HEK293 (cell line): Measurements from ENCODE around the gene LILRB3.

ENCODE experiments used
- GLI2 ChIP-seq: fragments of 450-650 bp; formaldehyde crosslinking; IDR thresholded peaks from 2 replicates; pipeline ENCODE4; 2017; ENCODE audit warnings: missing biosample characterization, missing genetic modification characterization, low read depth, borderline replicate concordance
- HOXD13 ChIP-seq: sonication (generic); formaldehyde crosslinking; IDR thresholded peaks from 2 replicates; pipeline ENCODE4 v1.8.0; 2022; ENCODE audit warnings: missing genetic modification reagents, borderline replicate concordance
- KLF8 ChIP-seq: fragments of 450-650 bp; formaldehyde crosslinking; IDR thresholded peaks from 2 replicates; pipeline ENCODE4 v1.5.1; 2016; ENCODE audit warnings: missing biosample characterization, missing genetic modification characterization
- KLF9 ChIP-seq: fragments of 450-650 bp; formaldehyde crosslinking; IDR thresholded peaks from 2 replicates; pipeline ENCODE4 v1.5.1; 2016; ENCODE audit warnings: missing biosample characterization, missing genetic modification characterization, low read depth
- MEIS1 ChIP-seq: sonication (generic); formaldehyde crosslinking; IDR thresholded peaks from 2 replicates; pipeline ENCODE4 v1.8.1; 2022; ENCODE audit warnings: missing genetic modification reagents, mild to moderate bottlenecking, borderline replicate concordance
- OVOL3 ChIP-seq: fragments of 450-650 bp; formaldehyde crosslinking; IDR thresholded peaks from 2 replicates; pipeline ENCODE4 v1.5.1; 2016; ENCODE audit warnings: missing biosample characterization, missing genetic modification characterization
- TCF7L2 ChIP-seq: IDR thresholded peaks from 2 replicates; pipeline ENCODE4 v1.6.1; 2011; ENCODE audit warnings: low read depth, mild to moderate bottlenecking, inconsistent platforms, low read length, moderate library complexity, borderline replicate concordance
- ZBTB1 ChIP-seq: fragments of 450-650 bp; formaldehyde crosslinking; IDR thresholded peaks from 2 replicates; pipeline ENCODE4 v1.5.1; 2016; ENCODE audit warnings: missing biosample characterization, missing genetic modification characterization
- ZBTB8A ChIP-seq: fragments of 450-650 bp; formaldehyde crosslinking; IDR thresholded peaks from 2 replicates; pipeline ENCODE4 v1.5.1; 2016; ENCODE audit warnings: missing biosample characterization, missing genetic modification characterization
- ZEB2 ChIP-seq: fragments of 450-650 bp; formaldehyde crosslinking; IDR thresholded peaks from 2 replicates; pipeline ENCODE4 v1.5.1; 2016; ENCODE audit warnings: missing biosample characterization, missing genetic modification characterization
- ZFP3 ChIP-seq: fragments of 450-650 bp; formaldehyde crosslinking; IDR thresholded peaks from 2 replicates; pipeline ENCODE4 v1.5.1; 2016; ENCODE audit warnings: low read depth, missing biosample characterization, missing genetic modification characterization
- ZNF223 ChIP-seq: fragments of 450-650 bp; formaldehyde crosslinking; IDR thresholded peaks from 2 replicates; pipeline ENCODE4 v1.5.1; 2016; ENCODE audit warnings: missing biosample characterization, missing genetic modification characterization
- ZNF266 ChIP-seq: fragments of 450-650 bp; formaldehyde crosslinking; IDR thresholded peaks from 2 replicates; pipeline ENCODE4 v1.5.1; 2016; ENCODE audit warnings: missing biosample characterization, missing genetic modification characterization, low read depth
- ZNF354C ChIP-seq: fragments of 450-650 bp; formaldehyde crosslinking; IDR thresholded peaks from 2 replicates; pipeline ENCODE4 v1.5.1; 2016; ENCODE audit warnings: missing biosample characterization, missing genetic modification characterization, low read depth, borderline replicate concordance
- ZNF423 ChIP-seq: fragments of 450-650 bp; formaldehyde crosslinking; IDR thresholded peaks from 2 replicates; pipeline ENCODE4 v1.5.1; 2016; ENCODE audit warnings: missing biosample characterization, missing genetic modification characterization
- ZNF433 ChIP-seq: fragments of 450-650 bp; formaldehyde crosslinking; IDR thresholded peaks from 2 replicates; pipeline ENCODE4 v1.5.1; 2016; ENCODE audit warnings: missing biosample characterization, missing genetic modification characterization, low read depth
- ZNF48 ChIP-seq: fragments of 450-650 bp; formaldehyde crosslinking; IDR thresholded peaks from 2 replicates; pipeline ENCODE4 v1.5.1; 2016; ENCODE audit warnings: missing biosample characterization, missing genetic modification characterization
- ZNF521 ChIP-seq: fragments of 450-650 bp; formaldehyde crosslinking; IDR thresholded peaks from 2 replicates; pipeline ENCODE4 v1.5.1; 2017; ENCODE audit warnings: missing biosample characterization, mild to moderate bottlenecking, missing genetic modification characterization
- ZNF555 ChIP-seq: fragments of 450-650 bp; formaldehyde crosslinking; conservative IDR thresholded peaks from 2 replicates; pipeline ENCODE4 v1.5.1; 2017; ENCODE audit warnings: missing biosample characterization, mild to moderate bottlenecking, missing genetic modification characterization, inconsistent platforms
- ZNF624 ChIP-seq: fragments of 450-650 bp; formaldehyde crosslinking; IDR thresholded peaks from 2 replicates; pipeline ENCODE4 v1.5.1; 2017; ENCODE audit warnings: missing biosample characterization, missing genetic modification characterization
- ZNF654 ChIP-seq: fragments of 450-650 bp; formaldehyde crosslinking; IDR thresholded peaks from 2 replicates; pipeline ENCODE4 v1.5.1; 2016; ENCODE audit warnings: low read depth, missing biosample characterization, missing genetic modification characterization
- ZNF670 ChIP-seq: fragments of 450-650 bp; formaldehyde crosslinking; IDR thresholded peaks from 2 replicates; pipeline ENCODE4 v1.5.1; 2016; ENCODE audit warnings: missing biosample characterization, missing genetic modification characterization, low read depth
- ZNF707 ChIP-seq: fragments of 450-650 bp; formaldehyde crosslinking; IDR thresholded peaks from 2 replicates; pipeline ENCODE4 v1.5.1; 2016; ENCODE audit warnings: missing biosample characterization, missing genetic modification characterization
- ZNF785 ChIP-seq: fragments of 450-650 bp; formaldehyde crosslinking; IDR thresholded peaks from 2 replicates; pipeline ENCODE4 v1.5.1; 2016; ENCODE audit warnings: missing biosample characterization, missing genetic modification characterization
- TF ChIP-seq, protein P1 (sequence below): fragments of 450-650 bp; formaldehyde crosslinking; IDR thresholded peaks from 2 replicates; pipeline ENCODE4 v1.5.1; 2016; ENCODE audit warnings: missing biosample characterization, missing genetic modification characterization
- TF ChIP-seq, protein P2 (sequence below): fragments of 450-650 bp; formaldehyde crosslinking; IDR thresholded peaks from 2 replicates; pipeline ENCODE4 v1.5.1; 2016; ENCODE audit warnings: missing biosample characterization, missing genetic modification characterization
- TF ChIP-seq, protein P3 (sequence below): fragments of 450-650 bp; formaldehyde crosslinking; IDR thresholded peaks from 2 replicates; pipeline ENCODE4 v1.5.1; 2016; ENCODE audit warnings: missing biosample characterization, missing genetic modification characterization
- TF ChIP-seq, protein P4 (sequence below): fragments of 450-650 bp; formaldehyde crosslinking; IDR thresholded peaks from 2 replicates; pipeline ENCODE4 v1.5.1; 2016; ENCODE audit warnings: missing biosample characterization, missing genetic modification characterization
- TF ChIP-seq, protein P5 (sequence below): fragments of 450-650 bp; formaldehyde crosslinking; conservative IDR thresholded peaks from 2 replicates; pipeline ENCODE4 v1.5.1; 2016; ENCODE audit warnings: low read depth, missing biosample characterization, missing genetic modification characterization

LILRB3 gene

DNA sequence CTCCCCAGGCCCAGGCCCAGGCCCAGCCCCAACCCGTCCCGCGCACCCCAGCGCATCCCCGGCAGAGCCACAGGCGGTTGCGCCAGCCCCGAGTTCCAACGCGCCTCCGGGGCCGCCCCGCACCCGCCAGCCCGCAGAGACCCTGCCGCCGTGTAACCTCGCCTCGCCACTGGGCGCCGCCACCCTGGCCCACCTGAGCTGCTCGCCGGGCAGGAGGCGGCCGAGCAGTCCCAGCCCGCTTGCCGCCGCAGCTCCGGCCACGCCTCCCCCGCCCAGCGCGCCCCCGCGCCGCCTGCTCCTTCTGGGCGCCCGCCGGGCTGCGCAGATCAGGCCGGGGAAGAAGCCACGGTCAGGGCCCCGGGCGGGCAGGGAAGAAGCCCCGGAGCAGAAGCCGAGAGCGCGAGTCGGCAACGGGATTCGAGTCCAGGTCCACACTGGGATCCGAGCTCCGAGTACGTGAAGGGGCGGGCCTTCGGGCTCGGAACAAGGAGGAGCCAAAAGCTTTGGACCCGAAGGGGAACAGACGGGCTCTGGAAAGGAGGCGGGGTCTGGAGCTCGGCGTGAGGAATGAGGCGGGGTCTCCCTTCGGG, 33.6 kb downstream of the LILRB3 start, which contains the start of gene MBOAT7 (continued):
- TF ChIP-seq, protein P1, sequence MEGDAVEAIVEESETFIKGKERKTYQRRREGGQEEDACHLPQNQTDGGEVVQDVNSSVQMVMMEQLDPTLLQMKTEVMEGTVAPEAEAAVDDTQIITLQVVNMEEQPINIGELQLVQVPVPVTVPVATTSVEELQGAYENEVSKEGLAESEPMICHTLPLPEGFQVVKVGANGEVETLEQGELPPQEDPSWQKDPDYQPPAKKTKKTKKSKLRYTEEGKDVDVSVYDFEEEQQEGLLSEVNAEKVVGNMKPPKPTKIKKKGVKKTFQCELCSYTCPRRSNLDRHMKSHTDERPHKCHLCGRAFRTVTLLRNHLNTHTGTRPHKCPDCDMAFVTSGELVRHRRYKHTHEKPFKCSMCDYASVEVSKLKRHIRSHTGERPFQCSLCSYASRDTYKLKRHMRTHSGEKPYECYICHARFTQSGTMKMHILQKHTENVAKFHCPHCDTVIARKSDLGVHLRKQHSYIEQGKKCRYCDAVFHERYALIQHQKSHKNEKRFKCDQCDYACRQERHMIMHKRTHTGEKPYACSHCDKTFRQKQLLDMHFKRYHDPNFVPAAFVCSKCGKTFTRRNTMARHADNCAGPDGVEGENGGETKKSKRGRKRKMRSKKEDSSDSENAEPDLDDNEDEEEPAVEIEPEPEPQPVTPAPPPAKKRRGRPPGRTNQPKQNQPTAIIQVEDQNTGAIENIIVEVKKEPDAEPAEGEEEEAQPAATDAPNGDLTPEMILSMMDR (tag by site-specific recombination): 0 out of 2 replicates have a peak, but pooled peaks have one; percentile 37
- TF ChIP-seq KLF9: peak; percentile 72
- no peak for TF ChIP-seq TCF7L2
- TF ChIP-seq ZNF354C (tag by site-specific recombination): no peak
- TF ChIP-seq, protein P2, sequence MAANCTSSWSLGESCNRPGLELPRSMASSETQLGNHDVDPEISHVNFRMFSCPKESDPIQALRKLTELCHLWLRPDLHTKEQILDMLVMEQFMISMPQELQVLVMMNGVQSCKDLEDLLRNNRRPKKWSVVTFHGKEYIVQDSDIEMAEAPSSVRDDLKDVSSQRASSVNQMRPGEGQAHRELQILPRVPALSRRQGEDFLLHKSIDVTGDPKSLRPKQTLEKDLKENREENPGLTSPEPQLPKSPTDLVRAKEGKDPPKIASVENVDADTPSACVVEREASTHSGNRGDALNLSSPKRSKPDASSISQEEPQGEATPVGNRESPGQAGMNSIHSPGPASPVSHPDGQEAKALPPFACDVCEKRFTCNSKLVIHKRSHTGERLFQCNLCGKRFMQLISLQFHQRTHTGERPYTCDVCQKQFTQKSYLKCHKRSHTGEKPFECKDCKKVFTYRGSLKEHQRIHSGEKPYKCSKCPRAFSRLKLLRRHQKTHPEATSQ (tag by site-specific recombination): no peak
- TF ChIP-seq, protein P3, sequence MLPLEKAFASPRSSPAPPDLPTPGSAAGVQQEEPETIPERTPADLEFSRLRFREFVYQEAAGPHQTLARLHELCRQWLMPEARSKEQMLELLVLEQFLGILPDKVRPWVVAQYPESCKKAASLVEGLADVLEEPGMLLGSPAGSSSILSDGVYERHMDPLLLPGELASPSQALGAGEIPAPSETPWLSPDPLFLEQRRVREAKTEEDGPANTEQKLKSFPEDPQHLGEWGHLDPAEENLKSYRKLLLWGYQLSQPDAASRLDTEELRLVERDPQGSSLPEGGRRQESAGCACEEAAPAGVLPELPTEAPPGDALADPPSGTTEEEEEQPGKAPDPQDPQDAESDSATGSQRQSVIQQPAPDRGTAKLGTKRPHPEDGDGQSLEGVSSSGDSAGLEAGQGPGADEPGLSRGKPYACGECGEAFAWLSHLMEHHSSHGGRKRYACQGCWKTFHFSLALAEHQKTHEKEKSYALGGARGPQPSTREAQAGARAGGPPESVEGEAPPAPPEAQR (tag by site-specific recombination): no peak
- TF ChIP-seq ZNF555: no peak
- TF ChIP-seq ZNF48 (tag by site-specific recombination): no peak
- TF ChIP-seq HOXD13 (CRISPR knock-in tag): no peak
- no peak for TF ChIP-seq ZNF521 (tag by site-specific recombination)
- no peak for TF ChIP-seq ZNF624
- no peak for TF ChIP-seq ZNF433
- TF ChIP-seq GLI2 (tag by site-specific recombination): no peak
- TF ChIP-seq ZNF423 (tag by site-specific recombination): no peak
- no peak for TF ChIP-seq ZNF266 (tag by site-specific recombination)
- no peak for TF ChIP-seq ZNF223 (tag by site-specific recombination)
- no peak; the same call in 1 of the 2 replicates for TF ChIP-seq MEIS1 (CRISPR knock-in tag)
- TF ChIP-seq ZFP3 (tag by site-specific recombination): no peak
- TF ChIP-seq ZNF670 (tag by site-specific recombination): no peak
- TF ChIP-seq ZBTB8A (tag by site-specific recombination): peak; percentile 89
- TF ChIP-seq KLF8 (tag by site-specific recombination): peak; percentile 49
- no peak for TF ChIP-seq OVOL3 (tag by site-specific recombination)
- no peak for TF ChIP-seq ZNF707 (tag by site-specific recombination)
- TF ChIP-seq, protein P4, sequence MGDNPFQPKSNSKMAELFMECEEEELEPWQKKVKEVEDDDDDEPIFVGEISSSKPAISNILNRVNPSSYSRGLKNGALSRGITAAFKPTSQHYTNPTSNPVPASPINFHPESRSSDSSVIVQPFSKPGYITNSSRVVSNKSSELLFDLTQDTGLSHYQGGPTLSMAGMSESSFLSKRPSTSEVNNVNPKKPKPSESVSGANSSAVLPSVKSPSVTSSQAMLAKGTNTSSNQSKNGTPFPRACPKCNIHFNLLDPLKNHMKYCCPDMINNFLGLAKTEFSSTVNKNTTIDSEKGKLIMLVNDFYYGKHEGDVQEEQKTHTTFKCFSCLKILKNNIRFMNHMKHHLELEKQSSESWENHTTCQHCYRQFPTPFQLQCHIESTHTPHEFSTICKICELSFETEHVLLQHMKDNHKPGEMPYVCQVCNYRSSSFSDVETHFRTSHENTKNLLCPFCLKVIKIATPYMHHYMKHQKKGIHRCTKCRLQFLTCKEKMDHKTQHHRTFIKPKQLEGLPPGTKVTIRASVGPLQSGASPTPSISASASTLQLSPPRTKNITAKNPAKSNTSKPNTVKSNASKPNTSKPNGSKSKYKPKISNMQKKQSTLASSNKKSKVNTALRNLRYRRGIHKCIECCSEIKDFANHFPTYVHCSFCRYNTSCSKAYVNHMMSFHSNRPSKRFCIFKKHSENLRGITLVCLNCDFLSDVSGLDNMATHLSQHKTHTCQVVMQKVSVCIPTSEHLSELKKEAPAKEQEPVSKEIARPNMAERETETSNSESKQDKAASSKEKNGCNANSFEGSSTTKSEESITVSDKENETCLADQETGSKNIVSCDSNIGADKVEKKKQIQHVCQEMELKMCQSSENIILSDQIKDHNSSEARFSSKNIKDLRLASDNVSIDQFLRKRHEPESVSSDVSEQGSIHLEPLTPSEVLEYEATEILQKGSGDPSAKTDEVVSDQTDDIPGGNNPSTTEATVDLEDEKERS: no peak
- no peak for TF ChIP-seq ZNF785 (tag by site-specific recombination)
- no peak for TF ChIP-seq ZEB2
- TF ChIP-seq, protein P5, sequence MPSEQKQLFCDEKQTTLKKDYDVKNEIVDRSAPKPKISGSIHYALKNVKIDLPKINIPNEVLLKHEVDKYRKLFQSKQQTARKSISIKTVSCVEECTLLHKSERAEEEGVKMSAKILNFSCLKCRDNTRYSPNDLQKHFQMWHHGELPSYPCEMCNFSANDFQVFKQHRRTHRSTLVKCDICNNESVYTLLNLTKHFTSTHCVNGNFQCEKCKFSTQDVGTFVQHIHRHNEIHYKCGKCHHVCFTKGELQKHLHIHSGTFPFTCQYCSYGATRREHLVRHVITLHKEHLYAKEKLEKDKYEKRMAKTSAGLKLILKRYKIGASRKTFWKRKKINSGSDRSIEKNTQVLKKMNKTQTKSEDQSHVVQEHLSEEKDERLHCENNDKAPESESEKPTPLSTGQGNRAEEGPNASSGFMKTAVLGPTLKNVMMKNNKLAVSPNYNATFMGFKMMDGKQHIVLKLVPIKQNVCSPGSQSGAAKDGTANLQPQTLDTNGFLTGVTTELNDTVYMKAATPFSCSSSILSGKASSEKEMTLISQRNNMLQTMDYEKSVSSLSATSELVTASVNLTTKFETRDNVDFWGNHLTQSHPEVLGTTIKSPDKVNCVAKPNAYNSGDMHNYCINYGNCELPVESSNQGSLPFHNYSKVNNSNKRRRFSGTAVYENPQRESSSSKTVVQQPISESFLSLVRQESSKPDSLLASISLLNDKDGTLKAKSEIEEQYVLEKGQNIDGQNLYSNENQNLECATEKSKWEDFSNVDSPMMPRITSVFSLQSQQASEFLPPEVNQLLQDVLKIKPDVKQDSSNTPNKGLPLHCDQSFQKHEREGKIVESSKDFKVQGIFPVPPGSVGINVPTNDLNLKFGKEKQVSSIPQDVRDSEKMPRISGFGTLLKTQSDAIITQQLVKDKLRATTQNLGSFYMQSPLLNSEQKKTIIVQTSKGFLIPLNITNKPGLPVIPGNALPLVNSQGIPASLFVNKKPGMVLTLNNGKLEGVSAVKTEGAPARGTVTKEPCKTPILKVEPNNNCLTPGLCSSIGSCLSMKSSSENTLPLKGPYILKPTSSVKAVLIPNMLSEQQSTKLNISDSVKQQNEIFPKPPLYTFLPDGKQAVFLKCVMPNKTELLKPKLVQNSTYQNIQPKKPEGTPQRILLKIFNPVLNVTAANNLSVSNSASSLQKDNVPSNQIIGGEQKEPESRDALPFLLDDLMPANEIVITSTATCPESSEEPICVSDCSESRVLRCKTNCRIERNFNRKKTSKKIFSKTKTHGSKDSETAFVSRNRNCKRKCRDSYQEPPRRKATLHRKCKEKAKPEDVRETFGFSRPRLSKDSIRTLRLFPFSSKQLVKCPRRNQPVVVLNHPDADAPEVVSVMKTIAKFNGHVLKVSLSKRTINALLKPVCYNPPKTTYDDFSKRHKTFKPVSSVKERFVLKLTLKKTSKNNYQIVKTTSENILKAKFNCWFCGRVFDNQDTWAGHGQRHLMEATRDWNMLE (tag by site-specific recombination): no peak
- no peak for TF ChIP-seq ZNF654 (tag by site-specific recombination)
- no peak for TF ChIP-seq ZBTB1 (tag by site-specific recombination)
